ENCODE measurements around the gene UBAP1L.
"Not testable (repeated sequence)": the region's sequence is repeated elsewhere in the genome, so short reads cannot be mapped to it uniquely, and the experiment has no call there.

The UBAP1L gene

DNA sequence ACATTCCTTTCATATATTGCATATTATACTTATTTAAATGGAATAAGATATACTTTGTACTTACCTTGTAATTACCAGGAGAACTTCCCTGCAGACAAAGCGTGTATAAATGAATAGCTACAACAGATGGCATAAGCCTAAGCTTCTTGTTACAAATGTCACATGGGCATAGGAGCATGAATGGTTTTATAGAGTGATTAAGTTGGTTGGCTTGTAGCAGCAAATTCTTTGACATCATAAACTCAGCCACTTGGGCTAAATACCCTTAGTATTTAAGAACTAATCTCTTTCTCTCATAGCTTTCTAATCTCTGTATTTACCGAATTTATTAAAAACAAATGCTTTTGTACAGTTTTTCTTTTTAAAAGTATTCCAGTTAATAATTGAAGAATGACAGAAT is at the start of gene UBAP1L:
Gene UBAP1L, minus strand, starts transcription at position 115 of the 400 bp plus-strand sequence. CDS start 8,985 bp downstream, outside the sequence.
- DNase-seq, result no peak

DNA sequence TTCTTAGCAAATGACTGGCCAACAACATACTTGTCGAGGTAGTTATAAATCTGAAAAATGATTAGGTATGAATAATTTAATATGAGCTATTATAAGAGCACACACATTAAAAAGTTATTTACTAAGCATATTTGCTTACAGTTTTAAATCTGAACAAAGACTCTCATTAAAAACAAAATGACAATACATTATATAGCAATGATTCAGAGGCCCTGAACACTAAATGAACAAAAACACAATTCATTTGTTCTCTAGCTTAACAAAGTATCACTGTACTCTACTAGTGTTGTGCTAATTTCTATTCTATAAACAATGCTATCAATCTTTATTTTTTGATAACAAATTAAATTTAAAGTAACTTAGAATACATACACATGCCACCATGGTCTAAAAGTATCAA is 49.1 kb upstream of the UBAP1L start:
- DNase-seq, result no peak

DNA sequence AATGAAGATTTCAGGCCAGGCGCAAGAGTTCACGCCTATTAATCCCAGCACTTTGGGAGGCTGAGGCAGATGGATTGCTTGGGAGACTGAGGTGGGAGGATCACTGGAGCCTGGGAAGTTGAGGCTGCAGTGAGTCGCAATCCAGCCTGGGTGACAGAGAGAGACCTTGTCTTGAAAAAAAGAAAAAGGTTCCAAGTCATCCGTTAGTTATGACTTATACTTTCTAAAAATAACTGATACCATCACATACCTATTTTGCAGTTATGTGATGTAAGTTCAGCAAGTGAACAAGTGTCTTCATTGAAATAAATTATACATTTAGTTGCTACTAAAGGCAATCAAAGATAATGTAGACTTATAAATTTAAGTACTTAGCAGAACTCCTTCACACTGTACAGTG is 48.0 kb upstream of the UBAP1L start:
- DNase-seq, result no peak

DNA sequence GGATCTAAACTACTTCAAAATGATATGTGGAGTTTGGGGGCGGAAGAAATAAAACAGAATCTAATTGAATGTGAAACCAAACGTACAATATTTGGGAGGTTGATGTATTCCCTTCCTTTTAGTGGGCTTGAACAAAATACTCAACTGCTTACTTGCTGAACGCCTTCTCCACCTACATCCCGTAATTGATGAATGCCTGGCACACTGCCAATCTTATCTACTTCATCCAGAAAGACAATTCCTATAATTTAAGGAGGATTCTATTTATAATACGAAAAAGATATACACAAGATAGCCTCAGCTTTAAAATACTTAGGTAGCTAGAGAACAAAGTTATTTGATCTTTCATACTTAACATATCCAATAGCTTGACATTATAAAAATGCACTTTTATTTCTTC is 41.7 kb upstream of the UBAP1L start:
- no peak for DNase-seq

DNA sequence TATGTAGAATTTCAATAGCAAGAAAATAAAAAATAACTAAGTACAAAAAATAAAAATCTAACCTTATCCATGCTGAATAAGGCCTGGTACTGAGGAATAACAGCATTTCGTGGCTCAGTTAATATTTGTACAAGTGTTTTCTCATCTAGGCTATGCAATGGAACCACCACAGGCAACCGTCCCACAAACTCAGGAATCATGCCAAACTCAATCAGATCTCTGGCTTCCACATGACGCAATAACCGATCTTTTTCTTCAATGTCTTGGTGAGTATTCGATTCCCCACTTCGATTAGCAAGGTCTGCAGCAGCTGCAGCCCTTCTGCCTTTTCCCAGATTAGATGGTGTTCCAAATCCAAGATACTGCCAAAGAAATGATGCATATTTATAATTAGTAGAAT is 39.7 kb upstream of the UBAP1L start:
- DNase-seq, result no peak

DNA sequence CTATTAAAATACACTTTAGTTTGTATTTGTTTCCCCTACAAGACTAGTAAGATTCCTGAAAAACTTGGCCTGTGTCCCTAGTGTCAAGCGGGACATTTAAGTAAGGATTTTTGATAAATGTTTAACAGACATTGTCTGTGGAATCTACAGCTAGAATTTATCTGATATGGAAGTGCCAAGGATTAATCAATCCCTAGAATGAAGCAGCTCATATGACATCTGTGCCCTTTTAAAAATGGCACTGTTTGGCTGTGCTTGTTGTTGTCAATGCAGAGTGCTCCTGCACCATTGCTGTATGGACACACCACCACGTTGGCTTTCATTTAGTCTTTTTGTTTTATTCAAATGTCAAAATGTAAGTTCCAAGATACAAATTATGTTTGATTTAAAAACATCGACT is 32.9 kb upstream of the UBAP1L start:
- no peak for DNase-seq

DNA sequence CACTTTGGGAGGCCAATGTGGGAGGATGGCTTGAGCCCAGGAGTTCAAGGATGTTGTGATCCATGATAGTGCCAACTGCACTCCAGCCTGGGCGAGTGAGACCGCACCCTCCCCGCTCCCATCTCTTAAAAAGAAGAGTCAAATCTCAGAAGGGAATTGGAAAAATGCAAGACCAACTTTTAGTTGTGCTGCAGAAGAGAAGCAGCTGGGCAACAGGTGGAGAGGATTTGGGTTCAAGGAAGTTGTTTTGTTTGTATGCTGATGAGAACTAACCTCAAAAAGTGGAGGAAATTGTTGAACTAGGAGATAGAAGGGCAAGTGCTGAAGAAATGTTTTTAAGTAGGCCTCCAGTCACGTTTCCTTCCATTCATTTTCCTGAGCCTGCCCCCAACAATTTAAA is 31.4 kb upstream of the UBAP1L start:
- no peak for DNase-seq

DNA sequence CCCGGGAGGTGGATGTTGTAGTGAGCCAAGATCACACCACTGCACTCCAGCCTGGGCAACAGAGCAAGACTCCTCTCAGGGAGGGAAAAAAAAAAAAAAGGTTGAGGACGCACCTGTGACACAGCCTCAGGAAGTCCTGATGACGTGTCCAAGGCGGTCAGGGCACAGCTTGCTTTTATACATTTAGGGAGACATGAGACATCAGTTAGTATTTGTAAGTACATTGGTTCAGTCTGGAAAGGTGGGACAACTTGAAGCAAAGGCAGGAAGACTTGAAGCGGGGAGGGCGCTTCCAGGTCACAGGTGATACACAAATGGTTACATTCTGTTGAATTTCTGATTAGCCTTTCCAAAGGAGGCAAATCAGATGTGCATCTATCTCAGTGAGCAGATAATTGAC is 23.6 kb upstream of the UBAP1L start:
- DNase-seq, result not testable (repeated sequence)

DNA sequence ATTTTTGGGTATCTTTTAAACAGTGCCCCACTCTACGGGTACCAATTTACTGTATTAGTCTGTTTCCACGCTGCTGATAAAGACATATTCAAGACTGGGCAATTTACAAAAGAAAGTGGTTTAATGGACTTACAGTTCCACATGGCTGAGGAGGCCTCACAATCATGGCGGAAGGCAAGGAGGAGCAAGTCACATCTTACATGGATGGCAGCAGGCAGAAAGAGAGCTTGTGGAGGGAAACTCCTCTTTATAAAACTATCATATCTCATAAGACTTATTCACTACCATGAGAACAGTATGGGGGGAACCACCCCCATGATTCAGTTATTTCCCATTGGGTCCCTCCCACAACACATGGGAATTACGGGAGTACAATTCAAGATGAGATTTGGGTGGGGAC is 22.9 kb upstream of the UBAP1L start:
- not testable (repeated sequence) for DNase-seq

DNA sequence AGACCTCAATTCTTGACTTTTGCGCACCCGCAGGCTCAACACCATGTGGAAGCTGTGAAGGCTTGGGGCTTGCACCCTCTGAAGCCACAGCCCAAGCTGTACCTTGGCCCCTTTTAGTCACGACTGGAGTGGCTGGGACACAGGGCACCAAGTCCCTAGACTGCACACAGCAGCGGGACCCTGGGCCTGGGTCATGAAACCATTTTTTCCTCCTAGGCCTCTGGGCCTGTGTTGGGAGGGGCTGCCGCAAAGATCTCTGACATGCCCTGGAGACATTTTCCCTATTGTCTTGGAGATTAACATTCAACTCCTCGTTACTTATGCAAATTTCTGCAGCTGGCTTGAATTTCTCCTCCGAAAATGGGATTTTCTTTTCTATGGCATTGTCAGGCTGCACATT is 22.1 kb upstream of the UBAP1L start:
- not testable (repeated sequence) for DNase-seq

DNA sequence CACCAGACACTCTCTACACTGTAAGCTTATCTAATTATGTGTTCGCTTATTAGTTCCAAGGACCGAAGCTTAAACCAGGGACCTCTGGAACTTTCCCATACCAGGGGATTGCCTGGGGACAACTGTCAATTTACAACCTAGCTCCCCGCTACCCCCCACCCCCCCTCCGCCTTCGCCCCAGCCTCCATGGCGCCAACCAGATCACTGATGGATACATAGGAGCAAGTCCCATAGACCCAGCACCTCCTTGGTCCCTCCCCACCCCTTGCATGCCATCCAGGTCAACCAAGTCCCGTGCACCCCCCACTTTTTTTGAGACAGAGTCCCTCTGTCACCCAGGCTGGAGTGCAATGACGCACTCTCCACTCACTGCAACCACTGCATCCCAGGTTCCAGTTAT is 19.5 kb upstream of the UBAP1L start:
- DNase-seq, result no peak

DNA sequence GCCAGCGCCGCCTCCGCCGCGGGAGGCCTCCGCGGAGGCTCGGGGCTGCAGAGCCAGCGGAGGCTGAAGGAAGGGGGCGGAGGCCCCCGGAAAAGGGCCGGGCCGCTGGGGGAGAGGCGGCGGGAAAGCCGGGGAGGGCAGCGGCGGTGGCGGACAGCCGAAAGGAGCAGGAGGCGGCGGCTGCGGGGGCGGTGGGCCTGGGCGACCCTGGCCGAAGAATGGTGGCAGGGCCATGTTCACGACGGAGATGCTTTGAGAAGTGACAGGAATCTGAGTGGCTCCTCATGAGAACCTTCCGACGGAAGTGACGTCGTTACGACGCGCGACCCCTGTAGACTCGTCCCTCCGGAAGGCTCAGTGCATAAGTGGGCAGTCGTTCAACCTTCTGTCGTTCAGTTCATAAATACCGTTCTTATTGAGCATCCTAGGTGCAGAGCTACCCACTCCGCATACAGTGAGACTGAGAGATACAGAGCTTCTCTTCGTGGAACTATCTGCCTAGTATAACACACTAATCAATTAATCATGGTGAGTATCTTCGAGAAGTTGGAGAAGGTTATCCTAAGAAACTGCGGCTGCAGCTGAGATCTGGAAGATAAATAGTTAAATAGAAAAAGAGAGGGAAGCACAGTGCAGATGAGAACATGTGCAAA is 18.7 kb upstream of the UBAP1L start, which contains the start of gene PDCD7:
Gene PDCD7, minus strand, starts transcription at position 261 of the 653 bp plus-strand sequence. Its CDS starts 27 bp downstream, at position 234.
- DNase-seq, result peak; percentile 77 to 78

DNA sequence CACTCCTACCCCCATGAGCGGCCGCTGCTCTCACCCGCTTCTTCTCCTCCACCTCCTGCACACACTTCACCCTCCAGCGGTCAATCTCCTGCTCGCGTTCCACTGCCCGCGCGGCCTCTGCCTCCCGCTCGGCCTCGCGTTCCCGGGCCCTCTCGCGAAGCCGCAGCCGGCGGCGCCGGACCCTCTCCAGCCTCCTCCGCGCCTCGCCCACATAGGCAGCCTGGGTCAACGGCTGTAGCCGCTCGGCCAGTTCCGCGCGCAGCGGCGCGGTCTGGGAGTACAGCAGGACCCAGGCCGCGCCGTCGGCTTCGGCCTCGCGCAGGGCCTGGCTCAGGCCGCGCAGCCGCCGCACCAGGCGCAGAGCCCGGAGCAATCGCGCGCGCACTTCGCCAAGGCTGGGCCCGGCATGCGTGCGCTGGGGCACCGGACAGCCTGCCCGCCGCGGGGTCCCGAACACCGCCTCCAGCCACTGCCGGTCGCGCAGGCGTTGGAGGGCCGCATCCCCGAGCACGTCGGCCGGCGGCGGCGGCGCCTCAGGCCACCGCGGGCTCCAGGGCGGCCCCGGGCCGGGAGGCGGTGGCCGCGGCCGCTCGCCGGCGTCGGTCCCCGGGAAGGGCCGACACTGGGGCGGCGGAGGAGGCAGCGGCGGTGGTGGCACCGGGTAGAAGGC is 18.0 kb upstream of the UBAP1L start:
- peak in 1 of 2 donors; percentile 12 for DNase-seq

DNA sequence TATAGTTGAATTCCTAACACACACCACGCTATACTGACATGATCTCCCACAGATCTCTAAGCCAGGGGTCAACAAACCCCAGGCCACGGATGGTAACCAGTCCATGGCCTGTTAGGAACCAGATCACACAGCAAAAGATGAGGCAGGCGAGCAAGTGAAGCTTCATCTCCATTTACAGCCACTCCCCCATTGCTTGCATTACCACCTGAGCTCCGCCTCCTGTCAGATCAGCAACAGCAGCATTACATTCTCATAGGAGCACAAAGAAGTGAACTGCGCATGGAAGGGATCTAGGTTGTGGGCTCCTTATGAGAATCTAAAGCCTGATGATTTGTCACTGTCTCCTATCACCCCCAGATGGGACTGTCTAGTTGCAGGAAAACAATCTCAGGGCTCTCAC is 15.9 kb upstream of the UBAP1L start:
- no peak for DNase-seq

DNA sequence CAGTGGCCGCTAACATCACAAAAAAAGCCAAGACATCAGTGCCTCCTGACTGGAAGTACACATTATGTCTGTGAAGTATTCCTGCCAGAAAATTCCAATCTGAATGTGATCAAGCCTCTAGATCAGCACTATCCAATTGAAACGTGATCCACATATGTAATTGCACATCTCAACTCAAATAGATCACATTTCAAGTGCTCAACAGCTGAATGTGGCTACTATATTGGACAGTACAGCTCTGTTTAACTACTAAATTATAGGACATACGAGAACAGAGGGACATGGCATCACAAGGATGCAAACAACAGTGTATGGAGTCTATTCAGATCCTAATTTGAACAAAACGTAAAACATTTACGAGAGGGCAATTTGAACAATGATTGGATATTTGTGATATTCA is 542 bp upstream of the UBAP1L start:
- no peak for DNase-seq

DNA sequence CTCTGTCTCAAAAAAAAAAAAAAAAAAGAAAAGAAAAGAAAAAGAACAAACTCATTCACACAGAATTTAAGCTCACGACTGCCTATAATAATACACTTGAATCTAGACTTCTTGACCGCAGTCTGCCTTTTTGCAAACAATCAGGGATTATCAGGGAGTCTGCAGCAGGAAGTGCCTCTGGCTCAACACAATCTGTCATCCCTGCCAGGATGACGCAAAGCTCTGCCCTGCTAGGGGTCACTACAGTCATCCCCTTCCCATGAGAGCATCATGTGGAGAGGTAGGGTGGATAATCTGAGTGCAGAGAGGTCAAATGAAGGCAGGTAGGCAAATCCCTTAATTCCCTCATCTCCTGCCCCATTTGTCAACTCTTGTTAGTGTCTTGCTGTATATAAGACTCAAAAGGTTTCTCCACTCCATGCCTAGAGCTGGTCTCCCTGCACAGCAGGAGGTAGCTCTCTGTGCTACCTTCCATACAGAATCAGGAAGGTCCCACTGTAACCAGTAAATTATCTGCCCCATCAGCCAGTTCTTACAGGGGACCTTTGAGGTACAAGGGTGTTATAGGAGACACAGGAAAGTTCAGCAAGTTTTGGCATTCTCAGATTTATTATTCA is 4.2 kb downstream of the UBAP1L start:
- DNase-seq, result no peak

DNA sequence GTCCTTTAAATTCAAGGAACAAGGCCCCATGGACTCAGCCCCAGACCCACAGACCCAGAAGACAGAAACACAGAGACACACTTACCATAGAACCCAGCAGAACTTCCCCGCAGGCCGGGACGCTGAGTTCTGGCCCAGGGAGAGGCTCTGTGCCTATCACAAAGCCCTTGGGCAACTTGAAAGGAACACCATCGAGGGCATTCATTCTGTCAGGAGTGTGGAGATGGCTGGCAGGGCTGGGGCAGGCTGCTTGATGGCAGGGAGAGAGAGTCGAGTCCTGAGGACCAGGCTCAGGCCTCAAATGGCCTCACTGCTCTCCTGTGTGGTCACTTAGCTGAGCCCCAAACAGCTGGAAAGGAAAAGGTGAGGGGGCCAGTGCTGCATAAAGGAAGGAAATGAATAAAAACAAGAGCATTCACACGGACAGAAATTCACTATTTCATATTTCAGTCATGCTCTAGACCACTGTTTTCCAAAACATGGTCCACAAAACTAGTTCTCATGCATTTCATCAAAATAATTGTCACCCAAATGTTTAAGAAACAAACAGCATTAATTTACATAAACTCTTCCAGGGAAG is 8.9 kb downstream of the UBAP1L start:
- DNase-seq, result no peak

DNA sequence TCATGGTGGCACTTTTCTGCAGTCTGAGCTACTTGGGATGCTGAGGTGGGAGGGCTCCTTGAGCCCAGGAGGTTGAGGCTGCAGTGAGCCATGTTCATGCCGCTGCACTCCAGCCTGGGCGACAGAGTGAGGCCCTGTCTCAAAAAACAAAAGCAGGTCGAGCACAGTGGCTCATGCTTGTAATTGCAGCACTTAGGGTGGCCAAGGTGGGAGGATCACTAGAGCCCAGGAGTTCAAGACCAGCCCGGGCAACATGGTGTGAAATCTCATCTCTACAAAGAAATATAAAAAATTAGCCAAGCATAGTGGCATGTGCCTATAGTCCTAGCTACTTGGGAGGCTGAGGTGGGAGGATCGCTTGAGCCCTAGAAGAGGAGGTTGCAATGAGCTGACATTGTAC is 10.0 kb downstream of the UBAP1L start:
- no peak for DNase-seq

DNA sequence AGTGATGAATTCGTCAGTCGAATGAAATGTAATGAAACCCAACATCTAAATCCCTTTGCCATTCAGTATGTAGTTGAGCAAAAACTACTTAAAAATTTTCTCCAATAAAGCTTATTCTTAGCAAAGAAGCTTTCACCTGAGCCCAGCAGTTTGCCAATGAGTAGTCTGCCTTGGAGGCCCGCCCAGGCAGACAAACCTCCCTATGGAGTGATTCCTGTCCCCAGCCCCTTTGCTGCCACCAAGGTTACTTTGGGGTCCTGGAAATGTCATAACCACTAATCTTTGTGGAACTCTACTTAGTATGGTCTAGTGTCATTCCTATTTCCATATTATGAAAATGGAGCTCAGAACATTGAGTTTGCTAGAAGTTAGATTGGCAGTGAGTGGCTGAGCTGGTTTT is 12.1 kb downstream of the UBAP1L start:
- DNase-seq, result no peak

DNA sequence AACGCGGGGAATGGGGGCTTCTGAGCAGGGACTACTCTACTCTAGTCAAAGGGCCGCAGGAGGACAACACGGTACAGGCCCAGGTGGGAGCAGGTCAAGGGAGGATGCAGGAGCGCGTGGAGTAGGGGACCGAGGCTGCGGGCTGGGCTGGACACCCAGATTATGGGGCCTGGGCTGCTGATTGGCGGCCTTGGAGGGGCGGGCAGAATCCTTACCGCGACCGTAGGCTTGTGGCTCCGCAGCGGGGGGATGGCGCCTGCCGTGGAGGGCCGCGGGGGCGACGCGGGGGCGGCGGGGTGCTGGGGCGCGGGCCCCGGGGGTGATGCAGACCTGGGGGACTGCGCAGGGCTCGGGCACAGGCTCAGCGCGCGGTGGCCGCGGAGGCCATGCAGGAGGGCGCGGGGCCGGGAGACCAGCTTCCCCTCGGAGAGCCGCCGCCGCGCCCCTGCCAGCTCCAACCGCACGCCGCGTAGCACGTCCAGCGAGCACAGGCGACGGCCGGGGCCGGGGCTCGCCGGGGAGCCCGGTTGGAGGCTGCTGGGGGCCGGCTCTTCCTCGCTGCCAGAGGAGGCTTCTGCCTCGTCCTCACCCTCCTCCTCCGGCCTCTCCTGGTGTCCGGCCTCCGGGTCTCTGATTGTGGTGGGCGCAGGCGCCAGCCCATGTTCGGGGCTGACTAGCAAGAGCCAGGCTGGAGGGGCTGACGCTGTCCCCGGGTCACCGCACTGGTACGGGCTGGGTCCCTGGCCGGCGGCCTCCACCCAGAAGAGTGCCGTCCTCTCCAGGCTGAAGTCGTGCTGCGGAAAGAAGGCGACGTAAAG is 12.9 kb downstream of the UBAP1L start:
- no peak for DNase-seq

DNA sequence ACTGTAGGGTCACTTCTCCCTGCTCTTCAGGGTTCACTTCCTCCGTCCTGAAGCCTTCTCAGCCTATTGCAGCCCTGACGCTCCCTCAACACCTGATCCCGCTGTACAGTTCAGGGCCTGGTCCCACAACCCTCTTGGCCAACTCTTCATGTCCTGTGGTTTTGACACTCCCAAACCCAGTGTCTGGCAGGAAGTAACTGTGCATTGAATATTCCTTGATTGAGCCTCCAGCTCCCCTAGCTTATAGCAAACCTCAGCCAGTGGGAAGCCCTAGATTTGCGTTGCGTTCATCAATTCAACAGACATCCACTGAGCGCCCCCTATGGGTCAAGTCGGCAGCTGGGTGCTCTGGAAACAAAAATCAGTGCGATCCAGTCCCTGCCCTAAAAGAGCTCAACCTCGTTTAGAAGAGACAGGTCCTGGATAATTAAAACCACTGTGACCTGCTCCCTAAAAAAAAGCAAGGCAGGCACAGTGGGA is 13.5 kb downstream of the UBAP1L start:
- peak; percentile 46 to 48 for DNase-seq

DNA sequence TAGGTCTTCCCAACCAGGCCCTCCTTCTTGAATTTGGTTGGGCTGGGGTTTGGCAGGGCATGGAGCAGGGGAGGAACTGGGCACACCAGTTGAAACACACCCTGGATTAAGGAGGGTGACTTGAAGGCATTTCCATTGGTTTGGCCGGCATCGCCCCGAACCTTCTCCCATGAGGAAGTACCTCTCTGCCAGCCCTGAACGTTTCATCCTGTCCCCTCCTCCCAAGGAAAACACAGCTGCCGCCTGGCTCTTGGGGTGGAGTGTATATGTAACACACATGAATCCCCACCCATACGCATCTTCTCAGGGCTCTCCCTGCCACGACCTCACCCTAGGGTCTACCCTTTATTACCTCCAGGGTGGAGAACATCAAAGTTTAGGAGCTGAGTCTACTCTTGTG is 14.6 kb downstream of the UBAP1L start:
- no peak for DNase-seq

DNA sequence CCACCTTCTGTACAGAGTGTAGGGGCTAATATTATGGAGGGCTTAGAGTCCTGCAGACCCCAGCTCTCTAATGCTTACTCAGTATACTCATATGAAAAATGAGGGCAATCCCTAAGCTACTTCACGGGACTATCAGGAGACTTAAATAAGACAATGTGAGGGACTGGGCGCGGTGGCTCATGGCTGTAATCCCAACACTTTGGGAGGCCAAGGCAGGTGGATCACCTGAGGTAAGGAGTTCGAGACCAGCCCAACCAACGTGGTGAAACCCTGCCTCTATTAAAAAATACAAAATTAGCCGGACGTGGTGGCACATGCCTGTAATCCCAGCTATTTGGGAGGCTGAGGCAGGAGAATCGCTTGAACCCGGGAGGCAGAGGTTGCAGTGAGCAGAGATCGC is 15.2 kb downstream of the UBAP1L start:
- not testable (repeated sequence) for DNase-seq
